ENCODE data around the gene MVB12B.

DNA sequence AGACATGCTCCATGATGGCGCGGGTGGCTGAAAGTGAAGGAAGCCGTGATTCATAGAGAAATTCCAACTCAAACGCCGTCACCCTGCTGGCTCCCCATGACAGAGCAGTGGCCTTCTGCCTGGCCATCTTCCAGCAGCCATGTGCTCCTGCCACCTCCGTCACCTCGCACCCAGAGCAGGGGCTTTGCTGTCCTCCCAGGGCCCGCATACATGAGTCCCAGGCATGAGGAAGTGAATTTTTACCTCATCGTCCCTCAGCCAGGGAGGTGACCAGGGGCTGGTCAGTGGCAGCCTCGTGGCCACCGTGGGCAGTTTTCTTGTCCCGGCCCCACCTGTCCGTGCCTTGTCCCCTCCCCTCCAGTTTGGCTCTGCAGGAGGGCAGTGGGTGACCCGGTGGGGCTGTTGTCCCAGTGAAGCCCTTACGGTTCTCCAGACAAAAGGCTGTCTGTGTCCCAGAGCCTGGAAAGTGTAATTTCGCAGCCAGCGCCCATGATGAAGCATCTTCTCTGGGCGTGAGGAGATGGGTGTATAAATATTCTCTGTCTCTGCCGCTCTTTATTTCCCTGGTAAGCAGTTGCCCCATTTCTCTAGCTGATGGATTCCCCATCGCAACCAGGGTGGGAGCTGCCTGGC, 163.1 kb downstream of the MVB12B start:
- no peak for TF ChIP-seq EZH2phosphoT487 (IDR thresholded peaks at IDR 0.05; ENCODE audit: low read depth)
- TF ChIP-seq CTCF (IDR thresholded peaks at IDR 0.05; ENCODE audit: low read depth, low read length): no peak

Measured in OCI-LY3 (cell line).